Stimulated activated CD8-positive, alpha-beta memory T cell treated with anti-CD3 and anti-CD28 coated beads, Interleukin-7, amount 100 ng/mL, for 24 hours (primary cell): Measurements from ENCODE around the gene CEND1.

Experiments
- DNase-seq: peaks from one replicate; pipeline ENCODE4 v3.0.0-alpha.2; 2020; ENCODE audit warnings: low read depth

The CEND1 gene

DNA sequence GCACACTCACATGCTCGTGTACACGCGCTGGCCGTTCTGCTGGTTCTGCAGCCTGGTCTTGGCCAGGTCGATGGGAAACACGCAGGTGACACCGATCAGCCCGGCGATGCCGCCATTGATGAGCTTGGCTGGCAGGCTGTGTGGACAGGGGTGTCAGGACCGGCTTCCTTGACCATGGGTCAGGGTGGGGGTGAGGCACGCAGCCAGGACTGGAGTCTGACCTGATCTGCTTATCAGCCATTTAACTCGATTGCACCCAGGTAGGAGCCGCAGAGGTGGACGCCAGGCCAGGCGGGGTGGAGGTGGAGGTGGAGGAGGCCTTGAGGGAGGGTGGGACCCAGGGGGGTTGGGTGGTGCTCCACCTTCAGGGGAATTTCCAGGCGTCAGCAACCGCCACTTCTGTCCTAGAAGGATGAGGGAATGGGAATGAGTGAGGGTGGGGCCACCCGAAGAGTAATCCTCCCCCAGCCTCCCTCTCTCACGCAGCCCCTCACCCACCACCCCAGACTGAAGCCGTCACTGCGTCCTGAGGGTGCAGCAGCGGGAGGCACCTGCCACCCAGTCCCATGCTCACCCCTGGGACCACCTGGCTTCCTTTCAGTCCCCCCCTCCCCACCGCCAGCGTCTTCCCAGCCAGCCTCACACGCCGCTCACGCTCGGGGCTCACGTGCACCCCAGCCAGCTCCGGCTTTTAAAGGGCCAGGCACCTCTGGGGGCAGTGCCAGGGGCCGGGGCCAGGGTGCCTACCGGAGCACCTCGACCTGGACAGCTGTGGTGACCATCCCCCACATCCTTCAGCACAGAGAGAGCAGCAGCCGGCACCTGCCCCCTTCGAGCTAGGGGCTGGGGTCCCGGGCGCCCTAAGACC lies 5.1 kb upstream of the CEND1 start:
- DNase-seq = no peak

- no peak for DNase-seq
Observed at GRCh38 chr11:794013-794765, 4.3 kb upstream of the CEND1 start.

DNA sequence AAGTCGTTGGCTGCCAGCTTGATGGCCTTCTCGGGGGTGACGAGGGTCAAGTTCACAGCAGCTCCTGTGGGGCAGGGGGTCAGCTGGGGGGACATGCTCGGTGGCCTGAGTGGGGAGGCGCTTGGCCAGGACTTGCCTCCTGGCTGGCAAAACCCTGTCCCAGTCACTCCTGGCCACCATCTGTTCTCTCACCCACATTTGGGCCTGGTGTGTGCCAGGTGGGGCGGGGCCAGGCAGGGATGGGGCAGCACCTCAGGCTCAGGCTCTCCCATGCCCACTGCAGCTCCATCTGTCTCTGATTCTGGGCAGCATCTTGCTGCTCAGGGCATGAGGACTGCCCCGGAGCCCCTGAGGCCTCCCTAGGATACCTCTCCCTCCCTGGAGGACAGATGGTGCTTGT lies 3.7 kb upstream of the CEND1 start:
- DNase-seq = no peak

GRCh38 chr11:792873-793272 lies 3.0 kb upstream of the CEND1 start:
- no peak for DNase-seq

DNA sequence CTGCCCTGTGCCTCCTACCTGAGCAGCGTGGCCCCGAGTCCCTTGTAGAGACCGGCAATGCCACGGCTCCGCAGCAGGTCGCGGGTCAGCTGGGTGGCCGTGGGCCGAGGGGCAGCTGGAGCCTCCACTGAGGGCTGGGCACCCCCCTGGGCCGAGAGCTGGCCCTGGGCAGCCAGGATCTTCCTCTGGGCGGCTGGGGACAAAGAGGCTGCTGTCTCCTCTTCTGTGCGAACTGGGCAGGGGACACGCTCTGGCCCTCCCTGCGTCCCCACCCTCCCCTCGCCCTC lies 2.6 kb upstream of the CEND1 start:
- DNase-seq = no peak

DNA sequence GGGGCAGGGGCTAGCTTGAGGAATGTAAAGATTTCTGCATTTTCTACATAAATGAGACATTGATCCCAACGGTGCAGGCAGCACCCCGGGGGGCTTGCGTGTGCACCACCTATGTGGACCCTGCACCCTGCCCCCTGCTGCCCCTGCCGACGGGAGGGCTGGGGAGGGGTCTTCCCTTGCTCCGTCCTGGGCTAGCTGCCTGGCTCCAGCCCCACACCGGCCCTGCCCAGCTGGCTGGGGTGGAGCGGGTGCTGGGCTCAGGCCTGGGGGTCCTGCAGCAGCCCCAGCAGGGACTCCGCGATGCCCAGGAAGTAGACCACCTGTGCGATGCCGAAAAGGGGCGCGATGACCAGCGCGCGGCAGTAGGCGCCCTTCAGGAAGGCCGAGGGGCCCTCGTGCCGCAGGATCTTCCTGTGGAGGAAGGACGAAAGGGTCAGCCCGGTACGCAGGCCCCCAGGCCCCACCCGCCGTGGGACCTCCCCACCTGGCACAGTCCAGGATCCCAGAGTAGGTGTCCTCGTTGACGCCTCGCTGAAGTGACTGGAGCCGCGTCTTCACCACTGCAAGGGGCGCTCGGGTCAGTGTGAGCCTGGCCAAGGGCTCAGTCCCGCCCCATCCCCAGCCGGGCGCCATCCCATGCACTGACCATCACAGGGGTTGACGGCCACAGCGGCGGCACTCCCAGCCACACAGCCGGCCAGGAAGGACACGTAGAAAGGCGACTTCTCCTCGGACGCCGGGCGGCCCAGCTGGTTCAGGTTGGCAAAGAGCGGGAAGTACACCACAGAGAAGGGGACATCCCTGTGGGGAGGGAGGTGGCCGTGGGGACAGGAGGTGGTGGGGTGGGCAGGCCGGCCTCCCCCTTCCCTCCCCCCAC lies 2.0 kb upstream of the CEND1 start:
- DNase-seq = no peak

DNA sequence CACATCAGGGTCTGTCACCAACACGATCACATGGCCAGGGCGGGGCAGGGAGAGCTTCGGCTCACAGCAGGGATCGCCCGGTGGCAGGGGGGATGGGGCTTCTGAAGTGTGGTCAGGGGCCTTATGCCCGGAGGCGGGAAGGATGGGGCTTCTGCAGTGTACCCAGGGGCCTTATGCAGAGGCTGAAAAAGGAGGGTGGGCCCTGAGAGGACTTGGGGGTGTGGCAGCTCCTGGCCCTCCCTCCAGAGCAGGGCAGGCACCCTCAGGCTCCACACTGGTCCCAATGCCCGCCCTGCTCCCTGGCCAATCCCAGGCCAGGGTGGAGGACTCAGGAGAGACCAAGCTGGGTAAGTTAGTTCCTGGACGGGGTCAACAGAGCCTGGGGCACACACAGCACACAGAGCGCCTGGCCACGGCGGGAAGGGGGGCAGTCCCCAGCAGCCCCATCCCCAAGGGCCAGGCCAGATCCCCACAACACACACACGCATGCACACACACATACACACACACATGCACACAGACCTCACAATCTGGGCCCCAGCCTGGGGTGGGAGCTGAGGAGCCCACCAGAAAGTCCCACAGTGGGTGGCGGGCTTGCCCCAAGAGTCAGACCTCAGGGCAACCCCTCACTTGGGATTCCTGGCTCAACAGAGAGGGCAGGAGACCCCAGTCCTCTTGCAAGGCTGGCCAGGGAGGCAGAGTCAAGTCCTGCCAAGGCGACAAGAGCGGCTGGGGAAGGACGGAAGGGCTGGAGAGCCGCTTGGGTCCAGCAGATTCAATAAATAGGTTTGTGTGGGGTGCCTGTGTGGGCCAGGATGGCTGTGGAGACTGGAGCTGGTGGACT lies 1.1 kb upstream of the CEND1 start:
- DNase-seq = no peak

DNA sequence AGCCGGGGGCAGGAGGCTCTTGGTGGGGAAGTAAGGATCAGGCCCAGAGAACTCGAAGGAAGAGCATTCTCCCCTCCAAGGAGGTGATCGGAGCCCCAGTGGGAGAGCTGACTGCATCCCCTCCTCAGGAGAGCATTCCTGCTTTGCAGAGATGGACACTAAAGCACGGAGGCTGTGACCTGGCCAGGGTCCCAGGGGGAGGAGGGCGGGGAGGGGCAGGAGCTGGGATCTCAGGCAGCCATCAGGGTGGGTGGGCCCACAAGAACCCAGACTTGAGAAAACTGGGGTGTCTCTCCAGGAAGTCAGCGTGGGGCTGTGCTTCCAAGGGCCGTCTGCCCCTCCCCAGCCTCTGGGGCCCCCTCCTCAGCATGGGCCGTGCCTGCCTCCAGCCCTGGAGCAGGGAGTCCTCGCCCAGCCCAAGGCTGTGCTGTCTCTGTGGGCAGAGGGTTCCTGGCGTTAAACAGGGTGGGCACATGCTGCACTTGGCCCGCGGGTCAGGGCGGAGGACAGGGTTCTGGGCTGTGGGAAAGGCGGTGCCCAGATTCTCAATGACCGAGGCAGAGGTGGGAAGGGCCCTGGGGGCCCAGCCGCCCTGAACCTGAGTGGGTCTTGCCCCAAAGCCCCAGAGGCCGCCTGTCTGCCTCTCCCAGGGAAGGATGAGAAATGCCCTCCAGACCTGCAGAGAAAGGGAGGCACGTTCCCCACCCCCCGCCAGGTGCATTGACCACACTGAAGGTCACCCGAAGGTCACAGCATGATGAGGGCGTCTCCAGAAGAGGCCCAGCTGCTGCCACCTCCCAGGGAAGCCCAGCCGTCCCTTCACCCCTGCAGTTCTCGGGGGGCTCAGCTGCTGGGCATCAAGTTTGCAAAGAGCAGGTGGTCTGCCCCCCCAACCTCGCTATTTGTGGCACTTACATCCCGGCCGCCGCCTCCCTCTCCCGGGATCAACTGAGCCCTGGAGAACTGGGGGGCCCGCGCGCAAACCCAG lies 643 bp downstream of the CEND1 start:
- DNase-seq = no peak

- DNase-seq = no peak
Observed at GRCh38 chr11:788009-788640, 1.8 kb downstream of the CEND1 start.

- no peak for DNase-seq
Observed at GRCh38 chr11:787084-787675, 2.7 kb downstream of the CEND1 start.

DNA sequence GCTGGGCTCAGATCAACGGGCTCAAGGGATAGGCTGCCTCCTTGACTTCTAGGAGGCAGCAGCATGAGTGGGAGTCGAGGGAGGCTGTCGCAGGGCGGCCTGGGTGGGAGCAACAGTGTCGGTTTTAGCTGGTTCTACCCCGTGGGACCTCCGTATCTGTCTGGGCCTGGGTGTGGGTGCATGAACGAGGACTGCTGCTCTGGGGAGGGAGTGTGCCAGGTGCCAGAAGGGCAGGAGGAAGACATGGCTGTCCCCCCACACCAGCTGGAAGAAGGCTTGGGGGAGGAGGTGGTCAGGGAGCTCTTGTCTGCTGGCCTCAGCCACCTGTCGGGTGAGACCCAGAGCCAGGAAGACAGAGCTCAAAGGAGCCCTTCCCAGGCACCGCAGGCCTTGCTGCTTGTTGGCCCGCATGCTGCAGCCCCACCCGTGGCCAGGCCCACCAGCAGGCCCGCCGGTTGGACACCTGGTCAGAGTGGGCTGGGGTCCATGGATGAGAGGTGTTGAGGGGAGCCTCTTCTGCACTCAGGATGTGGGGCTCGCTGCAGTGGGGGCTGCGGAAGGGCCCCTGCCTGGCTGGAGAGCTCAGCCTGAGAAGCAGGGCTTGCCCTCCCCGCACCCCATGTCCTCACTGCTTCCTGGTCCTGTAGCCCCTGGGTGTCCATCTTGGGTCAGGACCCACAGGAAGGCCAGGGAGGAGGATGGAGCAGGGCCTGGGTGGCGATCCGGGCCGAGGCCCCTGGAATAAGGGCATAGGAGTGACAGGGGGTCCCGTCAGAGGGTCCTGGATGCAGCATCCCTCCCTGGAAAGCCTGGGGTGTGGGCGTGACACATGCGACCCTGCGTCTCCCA lies 3.4 kb downstream of the CEND1 start:
- no peak for DNase-seq

GRCh38 chr11:783581-784015 lies 6.3 kb downstream of the CEND1 start:
- DNase-seq = no peak

DNA sequence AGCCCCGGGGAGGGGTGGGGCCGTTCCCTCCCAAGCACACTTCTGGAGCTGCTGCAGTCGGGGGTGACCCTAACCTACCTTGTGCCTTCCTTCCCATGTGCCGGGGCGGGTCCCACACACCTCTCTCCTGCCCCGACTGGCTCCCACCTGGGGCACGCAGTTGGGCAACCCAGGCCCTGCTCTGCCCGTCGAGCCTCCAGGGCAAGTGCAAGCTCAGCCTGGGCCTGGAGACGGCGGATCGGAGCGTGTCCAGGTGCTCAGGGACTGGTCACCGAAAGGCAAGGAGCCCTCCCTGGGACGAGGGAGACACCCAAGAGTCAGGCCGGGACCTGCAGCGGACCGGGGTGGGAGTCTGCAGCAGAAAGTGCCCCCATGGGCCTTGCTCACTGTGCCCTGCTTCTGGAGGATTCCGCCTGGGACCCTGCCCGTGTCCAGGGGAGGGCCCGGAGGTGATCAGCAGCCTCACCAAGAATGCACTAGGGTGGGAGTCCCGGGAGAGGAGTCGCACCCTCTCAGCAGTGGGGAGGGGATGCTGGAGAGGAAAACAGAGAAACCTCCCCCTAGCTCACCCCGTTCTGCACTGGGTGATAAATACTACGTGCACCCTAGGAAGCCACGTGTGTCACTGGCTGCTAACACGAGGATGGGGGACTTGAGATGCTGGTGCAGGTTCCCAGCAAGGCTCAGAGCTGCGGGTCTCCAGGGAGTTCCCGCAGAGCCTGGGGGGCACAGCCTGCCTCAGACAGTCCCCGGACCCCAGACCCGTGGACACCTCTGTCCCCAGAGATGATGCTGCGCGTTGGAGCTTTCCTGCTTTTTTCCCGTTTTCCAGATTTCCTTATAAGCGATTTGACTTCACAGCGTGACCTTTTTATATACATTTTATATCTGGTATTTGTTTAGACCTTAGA lies 7.4 kb downstream of the CEND1 start:
- no peak for DNase-seq

- DNase-seq = no peak
Observed at GRCh38 chr11:779955-780532, 9.8 kb downstream of the CEND1 start.

DNA sequence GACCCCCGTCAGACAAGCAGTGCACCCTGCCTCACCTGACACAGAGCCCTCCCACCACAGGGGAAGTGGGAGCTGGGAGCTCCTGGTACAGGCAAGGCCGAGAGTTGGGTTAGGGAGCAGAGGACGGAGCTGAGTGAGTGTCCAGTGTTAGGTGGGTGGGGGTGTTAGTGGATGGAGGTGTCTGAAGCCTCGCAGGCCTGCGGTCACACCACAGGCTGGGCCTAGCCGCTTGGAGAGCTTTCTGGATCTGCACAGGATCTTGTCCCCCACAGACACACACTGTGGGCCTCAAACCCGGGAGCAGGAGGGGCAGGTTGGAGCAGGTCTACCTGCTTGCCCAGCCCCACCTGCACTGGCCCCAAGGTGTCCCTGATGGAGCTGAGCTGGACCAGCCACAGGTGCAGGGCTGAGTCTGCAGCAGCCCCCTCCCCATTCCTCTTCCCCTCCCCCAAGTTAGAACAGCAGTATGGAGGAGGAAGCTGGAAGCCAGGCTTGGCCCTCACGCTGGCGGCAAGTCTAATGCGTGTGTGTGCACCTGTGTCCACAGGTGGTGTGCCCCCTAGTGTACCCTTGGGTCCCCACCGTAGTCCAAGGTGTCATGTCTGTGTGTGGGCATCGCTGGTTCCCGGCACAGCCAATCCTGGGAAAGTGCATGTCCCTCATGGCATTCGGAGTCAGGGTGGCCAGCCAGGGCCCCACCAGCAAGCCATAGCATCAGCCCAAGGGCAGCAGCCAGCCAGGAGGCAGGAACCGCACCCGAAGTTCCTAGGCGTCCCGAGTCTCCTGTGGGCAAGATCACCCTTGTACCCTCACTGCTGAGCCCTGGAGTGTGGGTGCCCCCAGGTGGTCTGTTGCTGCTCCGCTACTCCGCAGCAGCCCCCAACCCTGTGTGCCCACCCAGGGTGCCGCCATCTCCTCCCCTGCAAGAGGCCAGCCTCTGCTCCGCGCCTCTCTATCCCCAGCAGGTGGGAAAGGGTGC lies 10.6 kb downstream of the CEND1 start:
- DNase-seq = no peak
